ENCODE measurements around the gene PDLIM5.

Gene PDLIM5

DNA sequence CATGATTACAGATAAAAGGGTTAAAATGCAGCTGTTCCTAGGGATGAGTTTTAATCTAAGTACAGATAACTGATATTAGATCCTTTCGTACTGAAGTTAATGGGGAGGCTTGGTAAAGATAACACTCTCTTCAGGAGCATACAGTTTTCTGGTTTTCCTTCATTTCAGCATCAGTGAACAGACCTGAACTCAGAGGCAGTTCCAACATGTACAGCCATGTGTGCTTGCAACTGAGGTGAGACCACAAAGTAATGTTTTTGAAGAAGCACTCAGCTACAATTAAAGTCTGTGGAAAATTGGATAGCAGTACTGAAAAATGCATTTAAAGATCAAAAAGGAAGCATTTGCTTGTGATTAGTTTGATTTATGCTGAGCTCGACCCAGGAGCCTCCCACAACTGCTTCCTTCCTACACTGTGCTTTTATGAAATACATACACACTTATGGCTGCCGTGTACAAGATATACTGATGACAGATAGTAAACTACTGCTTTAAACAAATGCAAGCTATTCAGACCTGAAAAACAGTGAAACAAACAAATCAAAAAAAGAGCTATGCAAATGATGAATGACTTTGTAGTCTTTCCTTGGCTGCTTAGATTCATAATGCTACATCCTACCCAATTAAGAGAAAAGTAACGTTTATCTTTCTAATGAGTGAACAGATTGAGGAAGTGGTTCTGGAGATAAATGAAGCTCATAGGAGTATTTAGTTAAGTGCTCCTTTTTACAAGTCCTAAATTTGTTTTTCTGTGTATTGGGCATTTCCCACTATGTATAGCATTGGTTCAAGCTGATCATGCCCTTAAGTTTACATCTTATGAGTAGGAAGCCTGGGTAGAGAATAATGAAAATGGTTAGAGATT is 68.4 kb downstream of the PDLIM5 start:
- no peak for TF ChIP-seq CTCF (IDR thresholded peaks at IDR 0.05; ENCODE audit: low read depth, low read length, missing control alignments)
- H3K4me3 ChIP-seq (ENCODE audit: low read depth, low read length), result no peak overlapping the region
- DNase-seq (ENCODE audit: low read depth), result no peak

- no peak for TF ChIP-seq CTCF (IDR thresholded peaks at IDR 0.05; ENCODE audit: low read depth, low read length, missing control alignments)
- DNase-seq (ENCODE audit: low read depth), result no peak
- no peak overlapping the region for H3K4me3 ChIP-seq (ENCODE audit: low read depth, low read length)
These were observed 71.4 kb downstream of the PDLIM5 start for GRCh38 chr4:94523033-94523580.

DNA sequence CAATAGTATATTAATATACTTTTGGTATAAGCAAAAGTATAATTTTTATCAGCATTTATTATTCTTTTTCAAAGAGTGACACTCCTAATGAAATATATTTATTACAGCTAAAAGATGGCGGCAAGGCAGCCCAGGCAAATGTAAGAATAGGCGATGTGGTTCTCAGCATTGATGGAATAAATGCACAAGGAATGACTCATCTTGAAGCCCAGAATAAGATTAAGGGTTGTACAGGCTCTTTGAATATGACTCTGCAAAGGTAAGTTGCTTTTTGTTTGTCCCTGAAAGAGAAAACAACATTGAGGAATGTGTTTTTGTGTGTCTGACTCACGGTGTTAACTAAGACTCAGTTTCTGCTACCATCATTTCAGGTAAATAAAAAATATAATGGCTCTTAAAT is 71.9 kb downstream of the PDLIM5 start:
- H3K4me3 ChIP-seq (ENCODE audit: low read depth, low read length), result no peak overlapping the region
- no peak for TF ChIP-seq CTCF (IDR thresholded peaks at IDR 0.05; ENCODE audit: low read depth, low read length, missing control alignments)
- no peak for DNase-seq (ENCODE audit: low read depth)

DNA sequence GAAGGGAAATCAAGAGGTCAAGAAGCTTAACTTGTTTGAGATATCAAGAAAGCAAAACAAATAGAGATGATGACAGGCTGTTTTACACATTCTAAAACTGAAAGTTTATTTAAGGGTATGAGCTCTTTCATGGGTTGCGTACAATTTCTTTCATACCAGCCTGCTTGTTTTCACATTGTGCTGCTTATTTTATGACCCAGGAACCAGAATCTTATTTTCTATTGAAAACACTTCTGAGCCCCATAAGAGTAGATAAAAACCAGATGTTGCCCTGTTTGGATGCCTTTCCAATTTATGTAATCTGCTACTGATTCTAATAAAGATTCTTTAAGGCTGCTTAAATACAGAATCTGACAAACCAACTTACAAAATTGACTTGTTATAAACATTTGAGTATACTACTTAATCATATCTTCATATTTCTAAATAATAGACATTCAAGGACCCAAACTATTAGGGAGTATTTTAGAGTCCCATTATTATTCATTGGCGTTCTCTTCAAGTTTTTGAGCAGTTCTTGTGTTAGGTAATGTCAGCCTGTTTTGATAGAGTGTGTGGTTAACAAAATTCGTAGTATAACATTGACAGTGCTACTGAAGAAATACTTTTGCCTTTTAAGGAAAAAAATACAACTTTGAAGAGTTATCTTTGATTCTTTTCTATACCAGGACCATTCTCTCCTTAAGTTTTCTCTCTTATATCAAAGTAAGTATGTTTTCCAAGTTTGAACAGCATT is 74.4 kb downstream of the PDLIM5 start:
- no peak for TF ChIP-seq CTCF (IDR thresholded peaks at IDR 0.05; ENCODE audit: low read depth, low read length, missing control alignments)
- H3K4me3 ChIP-seq (ENCODE audit: low read depth, low read length), result no peak overlapping the region
- no peak for DNase-seq (ENCODE audit: low read depth)

DNA sequence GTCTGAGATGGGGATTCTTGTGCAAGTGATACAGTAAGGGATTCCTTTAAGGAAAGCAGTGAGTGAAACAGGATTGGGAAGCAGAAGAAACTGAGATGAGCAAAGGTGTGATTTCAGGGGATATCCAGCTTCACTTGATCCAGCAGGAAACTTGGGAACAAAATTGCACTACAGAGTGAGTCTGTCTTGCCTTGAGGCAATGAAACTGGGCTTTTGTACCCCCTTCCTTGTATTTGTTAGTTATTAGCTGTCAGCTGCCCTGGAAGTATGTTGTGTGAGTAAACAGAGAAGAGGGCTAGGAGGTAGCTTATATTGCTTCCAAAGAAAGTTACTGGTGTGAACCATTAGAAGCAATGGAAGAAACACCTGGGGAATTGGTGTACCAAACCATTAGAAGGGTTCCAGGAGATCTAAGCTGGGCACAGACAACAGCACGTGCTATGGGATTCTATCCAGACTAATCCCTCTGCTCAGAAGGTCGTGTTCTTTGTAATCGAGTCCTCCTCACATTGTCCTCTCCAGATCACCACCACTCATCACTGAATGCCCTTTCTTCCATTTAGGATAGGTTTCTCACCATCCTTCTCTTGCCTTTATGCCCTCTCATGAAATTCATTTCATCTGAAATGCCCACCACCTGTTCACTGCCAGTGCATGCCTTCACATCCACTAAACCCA is 76.0 kb downstream of the PDLIM5 start:
- no peak overlapping the region for H3K4me3 ChIP-seq (ENCODE audit: low read depth, low read length)
- no peak for TF ChIP-seq CTCF (IDR thresholded peaks at IDR 0.05; ENCODE audit: low read depth, low read length, missing control alignments)
- DNase-seq (ENCODE audit: low read depth), result no peak

- no peak overlapping the region for H3K4me3 ChIP-seq (ENCODE audit: low read depth, low read length)
- TF ChIP-seq CTCF (IDR thresholded peaks at IDR 0.05; ENCODE audit: low read depth, low read length, missing control alignments), result no peak
- DNase-seq (ENCODE audit: low read depth), result no peak
These were observed 77.2 kb downstream of the PDLIM5 start for GRCh38 chr4:94528792-94529451.

All from GM12864 (cell line).